Activated B cell treated with CpG ODN at 0.5 μM for 24 hours (primary cell): ENCODE data around the gene ABCG4. TPM values are rescaled to one million over a fixed set of nuclear protein-coding genes. Genes with fewer than 3 reads are reported as not detected.
"Not testable (repeated sequence)": the region's sequence is repeated elsewhere in the genome, so short reads cannot be mapped to it uniquely, and the experiment has no call there.

Experiments used
- ATAC-seq: fragments of 200-7000 bp; cut with Tn5 transposase; one replicate; pipeline ENCODE4 v1.10.0; 2021; ENCODE audit warnings: low read depth, mild to moderate bottlenecking, moderate library complexity
- CTCF ChIA-PET: fragments of 350-600 bp; sonication (Branson Sonifier 250); formaldehyde crosslinking; loops from one replicate; lab custom pipeline; 2021; ENCODE audit warnings: antibody characterized with exemption; lab: Charles Lee
- POLR2A ChIA-PET: fragments of 350-600 bp; sonication (Branson Sonifier 250); formaldehyde crosslinking; loops from one replicate; lab custom pipeline; 2021; ENCODE audit warnings: antibody characterized with exemption; lab: Charles Lee
- DNase-seq: peaks from one replicate; pipeline ENCODE4 v3.0.0; 2022
- H3K27ac Mint-ChIP-seq: one replicate; pipeline ENCODE4 v1.8.0; 2020; ENCODE audit warnings: mixed read lengths
- H3K27me3 Mint-ChIP-seq: one replicate; pipeline ENCODE4 v1.8.0; 2021; ENCODE audit warnings: mixed read lengths
- H3K36me3 Mint-ChIP-seq: one replicate; pipeline ENCODE4 v1.8.0; 2021; ENCODE audit warnings: low read depth, mixed read lengths
- H3K4me1 Mint-ChIP-seq: one replicate; pipeline ENCODE4 v1.8.0; 2021; ENCODE audit warnings: mixed read lengths
- H3K4me3 Mint-ChIP-seq: one replicate; pipeline ENCODE4 v1.8.0; 2020; ENCODE audit warnings: mild to moderate bottlenecking, mixed read lengths
- H3K9me3 Mint-ChIP-seq: one replicate; pipeline ENCODE4 v1.8.0; 2020; ENCODE audit warnings: mixed read lengths
- CTCF ChIP-seq: fragments of 200-600 bp; IDR thresholded peaks from one replicate; pipeline ENCODE4 v1.8.0; 2022; ENCODE audit warnings: antibody characterized with exemption, mild to moderate bottlenecking
- intact Hi-C: fragments of 100-400 bp; cut with micrococcal nuclease; formaldehyde crosslinking; loops from one replicate; pipeline ENCODE4 v1.15.1; 2024
- total RNA-seq: library from RNA; stranded (reverse); gene quantifications from 2 replicates; pipeline ENCODE4 v1.2.3, GENCODE V29; 2022

The ABCG4 gene
- total RNA-seq, 1 donor from 2014 or later: not detected

GRCh38 chr11:119157063-119157462 lies 8.2 kb downstream of the ABCG4 start:
- ChIA-PET CTCF (no interaction called here), POLR2A (interaction anchor here (0.5 kb wide), 1 partner anchor 89 kb away, joined by 7 read pairs; no protein-coding TSS in a partner anchor)
- ATAC-seq: no peak
- no peaks in the 10 kb centered on the region for H3K9me3 Mint-ChIP-seq
- intact Hi-C loops: no loop called here
- no peak overlapping the region for H3K4me3 Mint-ChIP-seq
- peaks cover 27% of the 10 kb centered on the region for H3K27me3 Mint-ChIP-seq
- no peak for TF ChIP-seq CTCF
- no peaks in the 10 kb centered on the region for H3K36me3 Mint-ChIP-seq
- no peak for DNase-seq
- no peak overlapping the region for H3K27ac Mint-ChIP-seq
- no peaks in the 10 kb centered on the region for H3K4me1 Mint-ChIP-seq

GRCh38 chr11:119158467-119158866 lies 9.6 kb downstream of the ABCG4 start:
- no peak for TF ChIP-seq CTCF
- ATAC-seq (no peak), DNase-seq (no peak)
- peaks cover 17% of the 10 kb centered on the region for H3K27me3 Mint-ChIP-seq
- intact Hi-C loops: no loop called here
- no peaks in the 10 kb centered on the region for H3K9me3 Mint-ChIP-seq
- H3K4me3 Mint-ChIP-seq: no peak overlapping the region
- POLR2A ChIA-PET: interaction anchor here (0.9 kb wide), 1 partner anchor 11 kb away, joined by 3 read pairs; no protein-coding TSS in a partner anchor
- no peak overlapping the region for H3K27ac Mint-ChIP-seq
- CTCF ChIA-PET: no interaction called here
- H3K36me3 Mint-ChIP-seq: no peaks in the 10 kb centered on the region
- H3K4me1 Mint-ChIP-seq: no peaks in the 10 kb centered on the region

DNA sequence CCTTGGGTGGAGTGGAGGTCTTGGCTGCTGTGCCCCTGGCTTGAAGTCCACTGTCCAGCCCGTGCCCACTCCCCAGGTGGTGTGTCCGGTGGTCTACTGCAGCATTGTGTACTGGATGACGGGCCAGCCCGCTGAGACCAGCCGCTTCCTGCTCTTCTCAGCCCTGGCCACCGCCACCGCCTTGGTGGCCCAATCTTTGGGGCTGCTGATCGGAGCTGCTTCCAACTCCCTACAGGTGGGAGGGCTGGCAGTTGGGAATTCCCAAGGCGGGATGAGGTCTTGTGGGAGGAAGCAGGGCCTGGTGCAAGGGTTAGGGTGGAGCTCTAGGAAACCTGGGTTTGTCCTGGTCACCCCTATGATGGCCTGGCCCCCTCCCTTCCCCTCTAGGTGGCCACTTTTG lies 11.3 kb downstream of the ABCG4 start:
- CTCF ChIA-PET: no interaction called here
- Mint-ChIP-seq H3K9me3 (no peaks in the 10 kb centered on the region), H3K27ac (no peak overlapping the region), H3K36me3 (no peaks in the 10 kb centered on the region), H3K4me1 (no peaks in the 10 kb centered on the region), H3K27me3 (peaks cover 6% of the 10 kb centered on the region), H3K4me3 (no peak overlapping the region)
- ATAC-seq (no peak), DNase-seq (no peak)
- POLR2A ChIA-PET: interaction anchor here (1.3 kb wide), 1 partner anchor 9 kb away, joined by 3 read pairs; no protein-coding TSS in a partner anchor
- intact Hi-C loops: no loop called here
- TF ChIP-seq CTCF: no peak

- ChIA-PET CTCF (no interaction called here), POLR2A (no interaction called here)
- no peaks in the 10 kb centered on the region for H3K9me3 Mint-ChIP-seq
- ATAC-seq (no peak), DNase-seq (no peak)
- H3K4me1 Mint-ChIP-seq: no peaks in the 10 kb centered on the region
- no peaks in the 10 kb centered on the region for H3K27me3 Mint-ChIP-seq
- no peak overlapping the region for H3K4me3 Mint-ChIP-seq
- no peak for TF ChIP-seq CTCF
- intact Hi-C loops: no loop called here
- no peaks in the 10 kb centered on the region for H3K36me3 Mint-ChIP-seq
- no peak overlapping the region for H3K27ac Mint-ChIP-seq
Measured at GRCh38 chr11:119161871-119162270, 13.0 kb downstream of the ABCG4 start.

DNA sequence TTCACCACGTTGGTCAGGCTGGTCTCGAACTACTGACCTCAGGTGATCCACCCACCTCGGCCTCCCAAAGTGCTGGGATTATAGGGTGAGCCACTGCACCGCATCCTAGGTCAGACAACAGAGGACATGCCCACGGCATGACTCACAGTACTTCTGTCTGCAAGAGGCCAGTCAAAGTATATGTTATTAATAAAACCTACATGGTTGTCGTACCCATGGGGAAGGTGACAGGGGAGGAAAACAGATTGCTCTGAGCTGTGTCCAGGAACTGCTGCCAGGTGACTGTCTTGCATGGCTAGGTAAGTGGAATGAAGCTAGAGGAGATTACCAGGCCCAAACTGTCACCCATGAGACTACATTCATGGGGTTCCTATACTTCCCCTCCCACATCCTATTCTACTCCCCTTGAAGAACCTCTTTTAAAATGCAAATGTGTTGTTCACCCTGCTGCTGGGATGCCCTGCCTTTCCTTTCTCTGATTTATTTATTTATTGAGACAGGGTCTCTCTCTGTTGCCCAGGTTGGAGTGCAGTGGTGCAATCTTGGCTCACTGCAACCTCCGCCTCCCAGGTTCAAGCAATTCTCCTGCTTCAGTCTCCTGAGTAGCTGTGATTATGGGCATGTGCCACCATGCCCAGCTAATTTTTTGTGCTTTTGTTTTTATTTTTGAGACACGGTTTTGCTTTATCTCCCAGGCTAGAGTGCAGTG lies 17.7 kb downstream of the ABCG4 start:
- intact Hi-C loops: no loop called here
- no peak for DNase-seq
- H3K36me3 Mint-ChIP-seq: no peaks in the 10 kb centered on the region
- peaks cover 5% of the 10 kb centered on the region for H3K4me1 Mint-ChIP-seq
- ATAC-seq: no peak
- no peak overlapping the region for H3K27ac Mint-ChIP-seq
- H3K27me3 Mint-ChIP-seq: no peaks in the 10 kb centered on the region
- POLR2A ChIA-PET: interaction anchor here (0.7 kb wide), 2 partner anchors 28 to 37 kb away, joined by 3 to 4 read pairs; no protein-coding TSS in a partner anchor
- no peaks in the 10 kb centered on the region for H3K9me3 Mint-ChIP-seq
- H3K4me3 Mint-ChIP-seq: no peak overlapping the region
- CTCF ChIA-PET: interaction anchor here (0.6 to 1.1 kb wide), 3 partner anchors 30 to 131 kb away, joined by 3 read pairs; no protein-coding TSS in a partner anchor
- no peak for TF ChIP-seq CTCF

DNA sequence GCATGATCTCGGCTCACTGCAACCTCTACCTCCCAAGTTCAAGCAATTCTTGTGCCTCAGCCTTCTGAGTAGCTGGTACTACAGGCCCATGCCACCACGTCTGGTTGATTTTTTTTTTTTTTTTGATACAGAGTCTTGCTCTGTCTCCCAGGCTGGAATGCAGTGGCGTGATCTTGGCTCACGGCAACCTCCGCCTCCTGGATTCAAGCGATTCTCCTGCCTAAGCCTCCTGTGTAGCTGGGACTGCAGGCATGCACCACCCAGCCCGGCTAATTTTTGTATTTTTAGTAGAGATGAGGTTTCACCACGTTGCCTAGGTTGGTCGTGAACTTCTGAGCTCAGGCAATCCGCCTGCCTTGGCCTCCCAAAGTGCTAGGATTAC lies 18.2 kb downstream of the ABCG4 start:
- H3K27ac Mint-ChIP-seq, DNase-seq, intact Hi-C loops, H3K36me3 Mint-ChIP-seq, H3K27me3 Mint-ChIP-seq, H3K4me3 Mint-ChIP-seq, H3K4me1 Mint-ChIP-seq, ATAC-seq, H3K9me3 Mint-ChIP-seq: not testable (repeated sequence)
- ChIA-PET POLR2A (interaction anchor here (0.7 kb wide), 2 partner anchors 28 to 37 kb away, joined by 3 to 4 read pairs; no protein-coding TSS in a partner anchor), CTCF (interaction anchor here (0.9 to 1.1 kb wide), 2 partner anchors 30 to 33 kb away, joined by 3 read pairs; no protein-coding TSS in a partner anchor)
